ENCODE results near the gene ULK1. TPM values are rescaled to one million over a fixed set of nuclear protein-coding genes. Genes with fewer than 3 reads are reported as not detected.

ULK1 gene
- total RNA-seq, 1 experiment from 2014 or later = 34.2 TPM

GRCh38 chr12:131929581-131930456, 35.4 kb downstream of the ULK1 start:
- H3K79me2 ChIP-seq (ENCODE audit: insufficient read depth, low read length) = peaks cover 46% of the 10 kb centered on the region
- peak overlapping the region; percentile 96 for H3K9ac ChIP-seq (ENCODE audit: low read length)
- peak overlapping the region; percentile 85 for H3K27ac ChIP-seq (ENCODE audit: low read depth, low read length)
- peak overlapping the region; percentile 86 for H3K4me2 ChIP-seq (ENCODE audit: low read length)
- CTCF ChIA-PET = no interaction called here
- H3K9me3 ChIP-seq (ENCODE audit: control insufficient read depth in 1 of 2, insufficient read depth in 1 of 2, low read depth in 1 of 2, low read length in 2 of 2) = no peaks in the 10 kb centered on the region
- peaks cover 12 to 26% of the 10 kb centered on the region in 2 experiments for H3K4me1 ChIP-seq (ENCODE audit: control insufficient read depth in 1 of 2, insufficient read depth in 2 of 2, low read length in 2 of 2)
- RAD21 ChIA-PET (ENCODE audit: low non-redundant PET in 1 of 2, low total read pairs in 2 of 2, uncharacterized antibody in 2 of 2, unreplicated experiment in 2 of 2) = interaction anchor here in 1 of 2 experiments (0.7 kb wide), 1 partner anchor 825 kb away, joined by 3 read pairs; no protein-coding TSS in a partner anchor
- DNase-seq (ENCODE audit: low read depth, low spot score) (no peak), ATAC-seq (peak; percentile 10)
- H3K36me3 ChIP-seq (ENCODE audit: control insufficient read depth in 1 of 2, insufficient read depth in 2 of 2, low read length in 2 of 2) = peaks cover 21 to 37% of the 10 kb centered on the region in 2 experiments; a peak in 3 of 4 replicates
- H3K4me3 ChIP-seq (replicated peaks in 1 of 2; ENCODE audit: low read depth in 1 of 2, low read length in 2 of 2) = peak overlapping the region; percentile 96
- no peak for TF ChIP-seq SIN3A (IDR thresholded peaks at IDR 0.05; ENCODE audit: low read depth)
- TF ChIP-seq YY1 (IDR thresholded peaks at IDR 0.05; ENCODE audit: extremely low read depth, insufficient replicate concordance, low read depth, low read length) = no peak
- no peak for TF ChIP-seq RAD21 (IDR thresholded peaks at IDR 0.05; ENCODE audit: low read depth)
- TF ChIP-seq CBX3 (IDR thresholded peaks at IDR 0.05; ENCODE audit: low read depth) = no peak
- TF ChIP-seq ELF1 (IDR thresholded peaks at IDR 0.05; ENCODE audit: borderline replicate concordance, low read depth) = no peak
- TF ChIP-seq MAX (IDR thresholded peaks at IDR 0.05) = peak; percentile 21; the same call in 1 of the 2 replicates
- TF ChIP-seq ZFX (IDR thresholded peaks at IDR 0.05) = peak; percentile 70; the same call in 1 of the 2 replicates
- no peak for TF ChIP-seq EGR1 (IDR thresholded peaks at IDR 0.05; ENCODE audit: low read depth)
- H3K27me3 ChIP-seq (ENCODE audit: insufficient read depth, low read length) = no peaks in the 10 kb centered on the region
- intact Hi-C loops (cut with micrococcal nuclease) = no loop called here
- H3K9me2 ChIP-seq (ENCODE audit: insufficient read depth) = no peaks in the 10 kb centered on the region
- H2AFZ ChIP-seq (ENCODE audit: low read depth, low read length, poor library complexity, severe bottlenecking) = no peak overlapping the region
- POLR2A ChIA-PET = no interaction called here
- no TSS peak for BruUV-seq (replicated peaks)
- no peaks in the 10 kb centered on the region for H4K20me1 ChIP-seq (ENCODE audit: insufficient read depth)

GRCh38 chr12:131930510-131930909, 36.1 kb downstream of the ULK1 start:
- H3K4me3 ChIP-seq (replicated peaks in 1 of 2; ENCODE audit: low read depth in 1 of 2, low read length in 2 of 2) = peak overlapping the region; percentile 96
- H4K20me1 ChIP-seq (ENCODE audit: insufficient read depth) = no peaks in the 10 kb centered on the region
- H3K4me2 ChIP-seq (ENCODE audit: low read length) = peak overlapping the region; percentile 86
- H2AFZ ChIP-seq (ENCODE audit: low read depth, low read length, poor library complexity, severe bottlenecking) = no peak overlapping the region
- H3K4me1 ChIP-seq (ENCODE audit: control insufficient read depth in 1 of 2, insufficient read depth in 2 of 2, low read length in 2 of 2) = peaks cover 12 to 26% of the 10 kb centered on the region in 2 experiments
- no peaks in the 10 kb centered on the region for H3K9me3 ChIP-seq (ENCODE audit: control insufficient read depth in 1 of 2, insufficient read depth in 1 of 2, low read depth in 1 of 2, low read length in 2 of 2)
- CTCF ChIA-PET = no interaction called here
- RAD21 ChIA-PET (ENCODE audit: low non-redundant PET in 1 of 2, low total read pairs in 2 of 2, uncharacterized antibody in 2 of 2, unreplicated experiment in 2 of 2) = no interaction called here
- BruUV-seq (replicated peaks) = TSS peak; percentile 20
- H3K27me3 ChIP-seq (ENCODE audit: insufficient read depth, low read length) = no peaks in the 10 kb centered on the region
- H3K27ac ChIP-seq (ENCODE audit: low read depth, low read length) = peak overlapping the region; percentile 85
- intact Hi-C loops (cut with micrococcal nuclease) = no loop called here
- POLR2A ChIA-PET = no interaction called here
- DNase-seq (ENCODE audit: low read depth, low spot score) (no peak), ATAC-seq (no peak)
- peaks cover 46% of the 10 kb centered on the region for H3K79me2 ChIP-seq (ENCODE audit: insufficient read depth, low read length)
- peak overlapping the region; percentile 96 for H3K9ac ChIP-seq (ENCODE audit: low read length)
- H3K36me3 ChIP-seq (ENCODE audit: control insufficient read depth in 1 of 2, insufficient read depth in 2 of 2, low read length in 2 of 2) = peaks cover 25 to 37% of the 10 kb centered on the region in 2 experiments; a peak in 3 of 4 replicates
- TF ChIP-seq REST (IDR thresholded peaks at IDR 0.05; ENCODE audit: low read depth) (no peak), EZH2phosphoT487 (IDR thresholded peaks at IDR 0.05; ENCODE audit: borderline replicate concordance) (no peak), FOSL1 (IDR thresholded peaks at IDR 0.05; ENCODE audit: low read depth) (no peak), EZH2 (IDR thresholded peaks at IDR 0.05) (no peak), ELF1 (IDR thresholded peaks at IDR 0.05; ENCODE audit: borderline replicate concordance, low read depth) (no peak), CEBPB (IDR thresholded peaks at IDR 0.05; ENCODE audit: low read depth) (no peak), SRF (IDR thresholded peaks at IDR 0.05; ENCODE audit: low read depth) (no peak)
- no peaks in the 10 kb centered on the region for H3K9me2 ChIP-seq (ENCODE audit: insufficient read depth)

Data from HCT116 (cell line).